ENCODE measurements around the gene SOX12. TPM values are rescaled to one million over a fixed set of nuclear protein-coding genes. Genes with fewer than 3 reads are reported as not detected.
"Not testable (repeated sequence)": the region's sequence is repeated elsewhere in the genome, so short reads cannot be mapped to it uniquely, and the experiment has no call there.

Gene SOX12
- total and polyA plus RNA-seq, 8 donors = 2.9 to 8.8 (median 5.4) TPM

DNA sequence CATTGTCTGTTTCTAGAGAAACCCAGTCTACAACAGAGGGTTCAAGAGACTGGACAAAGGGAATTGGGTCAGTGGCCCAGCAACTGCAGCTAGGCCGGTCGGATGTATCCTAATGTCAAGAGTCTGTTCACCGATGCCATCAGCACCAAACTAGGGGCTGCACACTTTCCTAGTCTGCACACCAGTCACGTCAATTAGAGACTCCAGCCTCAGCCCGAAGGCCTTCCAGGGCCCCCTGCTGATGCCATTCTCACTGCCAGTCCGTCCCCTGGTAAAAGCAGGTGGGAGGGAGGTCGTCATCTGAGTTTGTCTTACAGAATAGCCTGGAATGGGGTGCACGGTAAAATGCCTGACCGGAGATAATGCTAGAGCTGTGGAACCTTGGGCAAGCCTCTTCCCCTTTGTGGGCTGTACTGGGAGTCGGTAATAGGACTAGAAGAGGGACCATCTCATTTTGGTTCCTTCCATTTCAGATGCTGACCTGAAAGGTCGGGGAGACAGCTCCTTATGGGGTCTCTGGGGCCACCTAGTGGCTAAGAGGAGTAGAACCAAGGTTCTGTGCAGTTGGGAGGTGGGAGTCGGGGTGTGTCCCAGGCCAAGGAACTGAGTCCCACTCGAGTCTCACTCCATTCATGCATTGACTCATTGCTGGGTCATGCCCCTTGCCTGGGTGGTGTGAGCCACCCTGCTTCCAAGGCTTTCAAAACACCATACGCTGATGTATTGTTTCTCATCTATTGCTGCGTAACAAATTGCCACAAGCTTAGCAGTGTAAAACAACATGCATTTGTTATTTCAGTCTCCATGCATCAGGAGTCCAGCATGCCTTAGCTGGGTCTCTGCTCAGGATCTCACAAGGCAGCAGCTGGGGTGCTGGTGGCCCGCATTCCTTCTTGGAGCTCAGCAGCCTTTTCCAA lies 5.1 kb downstream of the SOX12 start:
- Histone ChIP-seq H3K4me1 (peaks cover 0 to 6% (median 0%) of the 10 kb centered on the region in 3 donors), H3K27me3 (no peaks in the 10 kb centered on the region), H3K9me3 (no peaks in the 10 kb centered on the region), H3K36me3 (no peaks in the 10 kb centered on the region), H3K27ac (no peak overlapping the region), H3K4me3 (no peak overlapping the region)
- 56 to 57% methylated on average over 16 of the region's 16 CpGs for WGBS, 2 donors
- DNase-seq (peak in 3 of 6 donors; percentile 34 to 54 (median 52)), ATAC-seq (peak in 3 of 4 donors; percentile 22 to 36 (median 32)), FAIRE-seq (no peak)
- TF ChIP-seq, protein P1, sequence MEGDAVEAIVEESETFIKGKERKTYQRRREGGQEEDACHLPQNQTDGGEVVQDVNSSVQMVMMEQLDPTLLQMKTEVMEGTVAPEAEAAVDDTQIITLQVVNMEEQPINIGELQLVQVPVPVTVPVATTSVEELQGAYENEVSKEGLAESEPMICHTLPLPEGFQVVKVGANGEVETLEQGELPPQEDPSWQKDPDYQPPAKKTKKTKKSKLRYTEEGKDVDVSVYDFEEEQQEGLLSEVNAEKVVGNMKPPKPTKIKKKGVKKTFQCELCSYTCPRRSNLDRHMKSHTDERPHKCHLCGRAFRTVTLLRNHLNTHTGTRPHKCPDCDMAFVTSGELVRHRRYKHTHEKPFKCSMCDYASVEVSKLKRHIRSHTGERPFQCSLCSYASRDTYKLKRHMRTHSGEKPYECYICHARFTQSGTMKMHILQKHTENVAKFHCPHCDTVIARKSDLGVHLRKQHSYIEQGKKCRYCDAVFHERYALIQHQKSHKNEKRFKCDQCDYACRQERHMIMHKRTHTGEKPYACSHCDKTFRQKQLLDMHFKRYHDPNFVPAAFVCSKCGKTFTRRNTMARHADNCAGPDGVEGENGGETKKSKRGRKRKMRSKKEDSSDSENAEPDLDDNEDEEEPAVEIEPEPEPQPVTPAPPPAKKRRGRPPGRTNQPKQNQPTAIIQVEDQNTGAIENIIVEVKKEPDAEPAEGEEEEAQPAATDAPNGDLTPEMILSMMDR (IDR thresholded peaks at IDR 0.05) = peak; percentile 49 to 77 (median 64)
- intact Hi-C loops (cut with DNase I) = loop anchor here in 1 of 3 donors (5.0 kb wide), 1 partner anchor 118 kb away; no protein-coding TSS in a partner anchor

DNA sequence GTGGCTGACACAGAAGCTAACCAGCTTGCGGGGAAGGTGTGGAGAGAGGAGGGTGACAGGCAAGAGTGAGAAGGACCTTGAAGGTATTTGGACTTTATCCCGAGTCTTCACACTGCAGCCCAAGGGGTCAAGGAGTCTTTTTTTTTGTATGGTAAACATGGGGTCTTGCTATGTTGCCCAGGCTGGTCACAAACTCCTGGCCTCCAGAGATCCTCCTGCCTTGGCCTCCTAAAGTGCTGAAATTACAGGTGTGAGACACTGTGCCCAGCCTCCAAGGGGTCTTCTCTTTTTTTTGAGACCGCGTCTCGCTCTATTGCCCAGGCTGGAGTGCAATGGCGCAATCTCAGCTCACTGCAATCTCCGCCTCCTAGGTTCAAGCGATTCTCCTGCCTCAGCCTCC lies 9.2 kb downstream of the SOX12 start:
- H3K4me3 ChIP-seq = no peak overlapping the region
- intact Hi-C loops (cut with DNase I) = loop anchor here in 1 of 3 donors (5.0 kb wide), 1 partner anchor 122 kb away; no protein-coding TSS in a partner anchor
- no peak for DNase-seq
- no peaks in the 10 kb centered on the region for H3K9me3 ChIP-seq
- H3K36me3 ChIP-seq = no peaks in the 10 kb centered on the region
- H3K27ac ChIP-seq = no peak overlapping the region
- ATAC-seq = no peak
- TF ChIP-seq, protein P1 (IDR thresholded peaks at IDR 0.05) = no peak
- H3K4me1 ChIP-seq = no peaks in the 10 kb centered on the region
- no peak for FAIRE-seq
- H3K27me3 ChIP-seq = no peaks in the 10 kb centered on the region
- 92 to 99% methylated on average over 7 to 8 of the region's 8 CpGs for WGBS, 2 donors

DNA sequence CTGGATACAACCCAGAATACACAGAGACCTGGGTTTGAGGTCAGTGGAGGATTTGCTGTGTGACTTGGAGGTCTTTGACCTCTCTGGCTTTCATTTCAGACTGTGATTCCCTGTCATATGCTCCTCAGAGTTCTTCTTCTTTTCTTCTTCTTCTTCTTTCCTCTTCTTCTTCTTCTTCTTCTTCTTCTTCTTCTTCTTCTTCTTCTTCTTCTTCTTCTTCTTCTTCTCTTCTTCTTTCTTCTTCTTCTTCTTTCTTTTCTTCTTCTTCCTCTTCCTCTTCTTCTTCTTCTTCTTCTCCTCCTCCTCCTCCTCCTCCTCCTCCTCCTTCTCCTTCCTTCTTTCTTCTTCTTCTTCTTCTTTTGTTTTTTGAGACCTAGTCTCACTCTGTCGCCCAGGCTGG lies 10.7 kb downstream of the SOX12 start:
- H3K27me3 ChIP-seq; H3K36me3 ChIP-seq; H3K4me3 ChIP-seq; ATAC-seq; intact Hi-C loops (cut with DNase I); H3K27ac ChIP-seq; FAIRE-seq; H3K9me3 ChIP-seq; H3K4me1 ChIP-seq; DNase-seq: not testable (repeated sequence)
- 80 to 91% methylated on average over 1 of the region's 1 CpG for WGBS, 2 donors

DNA sequence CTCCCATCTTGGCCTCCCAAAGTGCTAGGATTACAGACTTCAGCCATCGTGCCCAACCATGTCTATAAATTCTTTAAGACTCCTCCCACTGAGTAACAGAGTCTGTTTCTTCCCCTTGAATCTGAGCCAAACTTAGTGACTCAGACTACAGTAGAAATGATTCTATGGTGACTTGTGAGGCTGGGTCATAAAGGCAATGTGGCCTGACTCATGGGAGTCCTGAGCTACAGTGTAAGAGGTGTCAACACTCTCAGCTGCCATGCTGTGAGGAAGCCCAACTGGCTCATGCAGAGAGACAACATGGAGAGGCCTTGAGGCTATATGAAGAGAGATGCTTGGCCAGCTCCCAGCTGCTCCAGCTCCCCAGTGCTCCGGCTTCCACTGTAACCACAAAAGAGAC lies 16.3 kb downstream of the SOX12 start:
- intact Hi-C loops (cut with DNase I) = no loop called here
- Histone ChIP-seq H3K4me1 (peaks cover 0 to 7% (median 5%) of the 10 kb centered on the region in 3 donors), H3K27me3 (no peaks in the 10 kb centered on the region), H3K27ac (no peak overlapping the region), H3K36me3 (no peaks in the 10 kb centered on the region), H3K4me3 (no peak overlapping the region), H3K9me3 (no peaks in the 10 kb centered on the region)
- TF ChIP-seq, protein P1 (IDR thresholded peaks at IDR 0.05) = no peak
- DNase-seq (no peak), FAIRE-seq (no peak), ATAC-seq (peak in 1 of 4 donors; percentile 16)
- 79 to 92% methylated on average over 2 of the region's 2 CpGs for WGBS, 2 donors

DNA sequence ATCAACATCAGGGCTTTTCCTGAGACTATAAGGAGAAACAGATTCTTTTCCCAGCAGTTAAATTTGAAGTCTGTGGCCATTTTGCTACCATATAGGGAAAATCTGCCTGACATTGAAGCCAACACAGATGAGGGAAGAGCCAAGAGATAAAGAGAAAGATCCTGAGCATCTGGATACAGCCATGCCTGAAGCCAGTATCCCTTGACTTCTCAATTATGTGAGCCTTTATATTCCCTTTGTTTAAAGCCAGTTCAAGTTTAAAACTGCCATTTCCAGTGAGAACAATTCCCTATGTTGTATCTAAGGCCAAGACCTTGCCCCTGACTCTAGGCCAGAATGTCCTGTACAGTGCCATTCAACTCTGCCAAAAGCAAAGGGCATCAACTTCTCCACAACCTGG lies 17.8 kb downstream of the SOX12 start:
- ATAC-seq = no peak
- Histone ChIP-seq H3K27ac (no peak overlapping the region), H3K9me3 (no peaks in the 10 kb centered on the region), H3K4me1 (peaks cover 0 to 7% (median 5%) of the 10 kb centered on the region in 3 donors), H3K4me3 (no peak overlapping the region), H3K36me3 (no peaks in the 10 kb centered on the region), H3K27me3 (no peaks in the 10 kb centered on the region)
- no peak for FAIRE-seq
- TF ChIP-seq, protein P1 (IDR thresholded peaks at IDR 0.05) = no peak
- DNase-seq = no peak
- intact Hi-C loops (cut with DNase I) = no loop called here

All from pancreas (tissue), 10 donors.